Neutrophil (primary cell): ENCODE measurements around the gene PRPF19.

Source experiments
- H3K27ac ChIP-seq: fragments of 200-600 bp; sonication (generic); 2 replicates; pipeline ENCODE4 v1.5.1; 2016; ENCODE audit warnings: mild to moderate bottlenecking, moderate library complexity
- H3K27me3 ChIP-seq: fragments of 200-600 bp; sonication (generic); 2 replicates; pipeline ENCODE4 v1.6.0; 2016; ENCODE audit warnings: mild to moderate bottlenecking
- H3K36me3 ChIP-seq: fragments of 200-600 bp; sonication (generic); 2 replicates; pipeline ENCODE4 v1.5.1; 2017
- H3K4me1 ChIP-seq, 2 experiments: fragments of 200-600 bp in 1 of 2; sonication (generic) in 1 of 2; 1 replicate in 1 of 2; 2 replicates in 1 of 2; pipeline versions ENCODE4 v1.5.1 to v1.6.1; 2013 to 2016; ENCODE audit warnings: low read depth in 1 of 2, low read length in 1 of 2, mild to moderate bottlenecking in 1 of 2, moderate library complexity in 1 of 2; ENCODE audit not compliant: control insufficient read depth in 1 of 2, insufficient read depth in 1 of 2
- H3K4me3 ChIP-seq, 2 experiments: fragments of 200-600 bp in 1 of 2; sonication (generic) in 1 of 2; 1 replicate in 1 of 2; 2 replicates in 1 of 2; pipeline ENCODE4 v1.5.1; 2013 to 2016; ENCODE audit warnings: low read depth in 1 of 2, low read length in 1 of 2, mild to moderate bottlenecking in 1 of 2, moderate library complexity in 1 of 2
- H3K9me3 ChIP-seq: fragments of 200-600 bp; sonication (generic); 2 replicates; pipeline ENCODE4 v1.5.1; 2016
- CTCF ChIP-seq: fragments of 200-600 bp; sonication (generic); IDR thresholded peaks from 2 replicates; pipeline ENCODE4 v1.5.1; 2016; ENCODE audit warnings: antibody characterized with exemption

The PRPF19 gene

GRCh38 chr11:60873533-60873932, 32.9 kb downstream of the PRPF19 start:
- H3K36me3 ChIP-seq, result no peaks in the 10 kb centered on the region
- H3K9me3 ChIP-seq, result no peaks in the 10 kb centered on the region
- no peak overlapping the region for H3K4me3 ChIP-seq
- H3K4me1 ChIP-seq, result no peaks in the 10 kb centered on the region
- TF ChIP-seq CTCF, result no peak
- no peaks in the 10 kb centered on the region for H3K27me3 ChIP-seq
- H3K27ac ChIP-seq, result no peak overlapping the region

GRCh38 chr11:60872961-60873524, 33.3 kb downstream of the PRPF19 start:
- no peak overlapping the region for H3K27ac ChIP-seq
- no peaks in the 10 kb centered on the region for H3K9me3 ChIP-seq
- no peak overlapping the region for H3K4me3 ChIP-seq
- TF ChIP-seq CTCF, result no peak
- no peaks in the 10 kb centered on the region for H3K4me1 ChIP-seq
- no peaks in the 10 kb centered on the region for H3K27me3 ChIP-seq
- no peaks in the 10 kb centered on the region for H3K36me3 ChIP-seq

DNA sequence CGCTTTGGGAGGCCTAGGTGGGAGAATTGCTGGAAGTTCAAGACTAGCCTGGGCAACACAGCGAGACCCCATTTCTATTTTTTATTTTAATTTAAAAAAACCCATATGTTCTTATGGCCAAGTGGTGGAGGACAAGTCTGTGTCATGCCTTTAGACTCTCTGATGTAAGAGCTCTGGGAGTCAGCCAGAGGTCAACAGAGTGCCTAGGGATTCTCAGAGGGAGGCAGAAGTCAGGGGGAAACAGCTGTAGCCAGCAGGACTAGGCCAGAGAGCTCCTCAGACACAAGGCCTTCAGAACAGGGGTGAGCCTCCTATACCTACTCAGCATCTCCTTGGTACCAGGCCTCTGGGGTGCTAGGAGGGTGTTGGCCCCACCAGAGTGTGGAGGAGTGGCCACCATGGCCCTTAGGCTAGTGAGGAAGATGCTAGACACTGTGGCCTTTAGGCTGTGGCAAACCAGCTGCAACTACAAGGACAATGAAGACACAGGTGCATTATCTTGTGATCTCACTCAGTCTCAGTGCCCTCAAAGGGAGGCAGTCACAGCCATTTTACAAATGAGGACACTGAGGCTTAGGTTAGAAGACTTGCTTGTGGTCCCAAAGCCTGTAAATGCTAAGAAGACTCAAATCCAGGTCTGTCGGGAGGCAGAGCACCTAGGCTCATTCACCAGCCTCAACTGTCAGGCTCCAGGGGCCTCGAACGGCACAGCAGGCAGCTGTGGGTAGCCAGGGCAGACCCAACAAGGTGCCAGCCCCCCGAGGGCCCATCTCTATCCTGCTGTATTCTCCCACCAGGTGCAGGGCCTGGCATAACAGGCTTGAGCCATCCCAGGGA, 34.0 kb downstream of the PRPF19 start:
- no peaks in the 10 kb centered on the region for H3K4me1 ChIP-seq
- H3K36me3 ChIP-seq, result no peaks in the 10 kb centered on the region
- H3K27ac ChIP-seq, result no peak overlapping the region
- no peaks in the 10 kb centered on the region for H3K9me3 ChIP-seq
- TF ChIP-seq CTCF, result no peak
- no peak overlapping the region for H3K4me3 ChIP-seq
- H3K27me3 ChIP-seq, result no peaks in the 10 kb centered on the region

- Histone ChIP-seq H3K4me1 (no peaks in the 10 kb centered on the region), H3K9me3 (no peaks in the 10 kb centered on the region)
- no peak for TF ChIP-seq CTCF
Measured at GRCh38 chr11:60871378-60872061, 34.9 kb downstream of the PRPF19 start.

DNA sequence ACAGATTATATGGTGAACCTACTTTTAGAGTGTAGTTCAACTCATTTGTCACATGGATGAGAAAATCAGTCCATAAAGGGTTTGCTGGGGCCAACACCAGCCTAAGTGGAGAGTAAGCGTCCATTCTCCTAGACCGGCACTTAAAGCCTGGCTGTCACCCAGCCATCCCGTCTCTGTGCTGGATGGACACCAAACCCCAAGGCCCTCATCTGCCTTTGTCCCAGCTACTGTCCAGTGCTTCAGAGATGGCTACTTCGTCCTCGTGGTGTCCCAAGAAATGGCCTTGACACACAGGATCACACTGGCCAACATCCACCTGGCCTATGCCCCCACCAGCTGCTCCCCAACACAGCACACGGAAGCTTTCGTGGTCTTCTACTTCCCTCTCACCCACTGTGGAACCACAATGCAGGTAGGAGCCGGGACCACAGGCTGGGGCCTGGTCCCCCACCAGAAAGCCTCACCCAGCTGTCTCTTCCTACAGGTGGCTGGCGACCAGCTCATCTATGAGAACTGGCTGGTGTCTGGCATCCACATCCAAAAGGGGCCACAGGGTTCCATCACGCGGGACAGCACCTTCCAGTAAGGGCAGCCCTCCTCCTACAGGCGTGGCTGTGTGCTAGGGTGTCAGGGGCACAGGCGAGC, 35.5 kb downstream of the PRPF19 start:
- Histone ChIP-seq H3K27me3 (no peaks in the 10 kb centered on the region), H3K9me3 (no peaks in the 10 kb centered on the region), H3K4me1 (no peaks in the 10 kb centered on the region), H3K36me3 (no peaks in the 10 kb centered on the region), H3K4me3 (no peak overlapping the region), H3K27ac (no peak overlapping the region)
- no peak for TF ChIP-seq CTCF

More at GRCh38 chr11:60871378-60872061, 34.9 kb downstream of the PRPF19 start:
- Histone ChIP-seq H3K36me3 (no peaks in the 10 kb centered on the region), H3K4me3 (no peak overlapping the region), H3K27ac (no peak overlapping the region), H3K27me3 (no peaks in the 10 kb centered on the region)
